ENCODE data around the gene CLECL1. TPM values are rescaled to one million over a fixed set of nuclear protein-coding genes. Genes with fewer than 3 reads are reported as not detected.

Gene CLECL1
- polyA plus RNA-seq, 1 of the 3 experiments (the other 2 are of a cell fraction): not detected

DNA sequence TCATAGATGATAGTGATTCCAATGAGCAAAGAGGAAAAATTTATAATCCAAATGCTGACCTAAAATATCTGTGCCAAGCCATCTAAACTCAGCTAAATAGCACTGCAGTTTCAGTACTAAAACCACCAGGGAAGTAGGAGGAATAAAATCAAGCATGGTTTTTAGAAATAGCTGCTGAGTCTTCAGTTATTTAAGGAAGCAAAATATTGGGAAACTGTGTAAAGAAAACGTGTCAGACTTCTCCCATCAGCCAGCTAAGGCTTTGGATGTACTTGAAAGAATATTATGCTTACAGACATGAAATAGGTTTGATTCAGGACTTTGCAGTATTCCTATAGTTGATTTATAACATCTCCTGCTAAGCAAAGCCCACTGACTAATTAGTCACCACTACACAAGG is 38.7 kb downstream of the CLECL1 start:
- no peak overlapping the region for H3K9ac ChIP-seq
- ChIA-PET POLR2A (no interaction called here), CTCF (no interaction called here)
- no peaks in the 10 kb centered on the region for H4K20me1 ChIP-seq (ENCODE audit: insufficient read depth)
- H3K36me3 ChIP-seq (replicated peaks in 1 of 2; ENCODE audit: control insufficient read depth in 1 of 2, insufficient read depth in 2 of 2, low read length in 1 of 2): peaks cover 4 to 5% of the 10 kb centered on the region in 2 experiments
- no peak overlapping the region for H3K4me2 ChIP-seq
- no peak overlapping the region for H3K4me3 ChIP-seq (ENCODE audit: low read depth in 2 of 2, low read length in 1 of 2)
- H3K9me2 ChIP-seq: no peaks in the 10 kb centered on the region; the same call in 1 of the 2 replicates
- H3K27ac ChIP-seq (ENCODE audit: low read depth in 2 of 2, low read length in 1 of 2): no peak overlapping the region
- no peaks in the 10 kb centered on the region for H3K4me1 ChIP-seq (ENCODE audit: control insufficient read depth in 1 of 2, insufficient read depth in 2 of 2, low read depth in 1 of 2, low read length in 1 of 2)
- peaks cover 6% of the 10 kb centered on the region; the same call in 1 of the 2 replicates for H3K9me3 ChIP-seq
- H3K27me3 ChIP-seq (ENCODE audit: insufficient read depth): no peaks in the 10 kb centered on the region
- H3K79me2 ChIP-seq (ENCODE audit: insufficient read depth): no peaks in the 10 kb centered on the region
- DNase-seq: no peak
- TF ChIP-seq, protein P1, sequence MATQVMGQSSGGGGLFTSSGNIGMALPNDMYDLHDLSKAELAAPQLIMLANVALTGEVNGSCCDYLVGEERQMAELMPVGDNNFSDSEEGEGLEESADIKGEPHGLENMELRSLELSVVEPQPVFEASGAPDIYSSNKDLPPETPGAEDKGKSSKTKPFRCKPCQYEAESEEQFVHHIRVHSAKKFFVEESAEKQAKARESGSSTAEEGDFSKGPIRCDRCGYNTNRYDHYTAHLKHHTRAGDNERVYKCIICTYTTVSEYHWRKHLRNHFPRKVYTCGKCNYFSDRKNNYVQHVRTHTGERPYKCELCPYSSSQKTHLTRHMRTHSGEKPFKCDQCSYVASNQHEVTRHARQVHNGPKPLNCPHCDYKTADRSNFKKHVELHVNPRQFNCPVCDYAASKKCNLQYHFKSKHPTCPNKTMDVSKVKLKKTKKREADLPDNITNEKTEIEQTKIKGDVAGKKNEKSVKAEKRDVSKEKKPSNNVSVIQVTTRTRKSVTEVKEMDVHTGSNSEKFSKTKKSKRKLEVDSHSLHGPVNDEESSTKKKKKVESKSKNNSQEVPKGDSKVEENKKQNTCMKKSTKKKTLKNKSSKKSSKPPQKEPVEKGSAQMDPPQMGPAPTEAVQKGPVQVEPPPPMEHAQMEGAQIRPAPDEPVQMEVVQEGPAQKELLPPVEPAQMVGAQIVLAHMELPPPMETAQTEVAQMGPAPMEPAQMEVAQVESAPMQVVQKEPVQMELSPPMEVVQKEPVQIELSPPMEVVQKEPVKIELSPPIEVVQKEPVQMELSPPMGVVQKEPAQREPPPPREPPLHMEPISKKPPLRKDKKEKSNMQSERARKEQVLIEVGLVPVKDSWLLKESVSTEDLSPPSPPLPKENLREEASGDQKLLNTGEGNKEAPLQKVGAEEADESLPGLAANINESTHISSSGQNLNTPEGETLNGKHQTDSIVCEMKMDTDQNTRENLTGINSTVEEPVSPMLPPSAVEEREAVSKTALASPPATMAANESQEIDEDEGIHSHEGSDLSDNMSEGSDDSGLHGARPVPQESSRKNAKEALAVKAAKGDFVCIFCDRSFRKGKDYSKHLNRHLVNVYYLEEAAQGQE (IDR thresholded peaks at IDR 0.05; ENCODE audit: low read depth, low read length): no peak
- TF ChIP-seq, protein P2, sequence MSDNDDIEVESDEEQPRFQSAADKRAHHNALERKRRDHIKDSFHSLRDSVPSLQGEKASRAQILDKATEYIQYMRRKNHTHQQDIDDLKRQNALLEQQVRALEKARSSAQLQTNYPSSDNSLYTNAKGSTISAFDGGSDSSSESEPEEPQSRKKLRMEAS (IDR thresholded peaks at IDR 0.05; ENCODE audit: low read depth): no peak
- TF ChIP-seq JUND (IDR thresholded peaks at IDR 0.05): no peak
- TF ChIP-seq POLR2AphosphoS5 (IDR thresholded peaks at IDR 0.05; ENCODE audit: low read depth, low read length): no peak
- no peak for TF ChIP-seq MXI1 (IDR thresholded peaks at IDR 0.05; ENCODE audit: low read depth, low read length)
- TF ChIP-seq, protein P3, sequence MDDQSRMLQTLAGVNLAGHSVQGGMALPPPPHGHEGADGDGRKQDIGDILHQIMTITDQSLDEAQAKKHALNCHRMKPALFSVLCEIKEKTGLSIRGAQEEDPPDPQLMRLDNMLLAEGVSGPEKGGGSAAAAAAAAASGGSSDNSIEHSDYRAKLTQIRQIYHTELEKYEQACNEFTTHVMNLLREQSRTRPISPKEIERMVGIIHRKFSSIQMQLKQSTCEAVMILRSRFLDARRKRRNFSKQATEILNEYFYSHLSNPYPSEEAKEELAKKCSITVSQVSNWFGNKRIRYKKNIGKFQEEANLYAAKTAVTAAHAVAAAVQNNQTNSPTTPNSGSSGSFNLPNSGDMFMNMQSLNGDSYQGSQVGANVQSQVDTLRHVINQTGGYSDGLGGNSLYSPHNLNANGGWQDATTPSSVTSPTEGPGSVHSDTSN (IDR thresholded peaks at IDR 0.05): no peak
- no peak for TF ChIP-seq SIN3A (IDR thresholded peaks at IDR 0.05; ENCODE audit: borderline replicate concordance, low read depth, low read length)
- TF ChIP-seq TCF12 (IDR thresholded peaks at IDR 0.05): no peak
- TF ChIP-seq, protein P4, sequence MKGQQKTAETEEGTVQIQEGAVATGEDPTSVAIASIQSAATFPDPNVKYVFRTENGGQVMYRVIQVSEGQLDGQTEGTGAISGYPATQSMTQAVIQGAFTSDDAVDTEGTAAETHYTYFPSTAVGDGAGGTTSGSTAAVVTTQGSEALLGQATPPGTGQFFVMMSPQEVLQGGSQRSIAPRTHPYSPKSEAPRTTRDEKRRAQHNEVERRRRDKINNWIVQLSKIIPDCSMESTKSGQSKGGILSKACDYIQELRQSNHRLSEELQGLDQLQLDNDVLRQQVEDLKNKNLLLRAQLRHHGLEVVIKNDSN (IDR thresholded peaks at IDR 0.05; ENCODE audit: borderline replicate concordance, low read depth): no peak
- TF ChIP-seq FOSL2 (IDR thresholded peaks at IDR 0.05; ENCODE audit: borderline replicate concordance, low read depth): no peak
- TF ChIP-seq TAF1 (IDR thresholded peaks at IDR 0.05; ENCODE audit: borderline replicate concordance, low read depth, low read length): no peak
- no peak for TF ChIP-seq FOXM1 (IDR thresholded peaks at IDR 0.05; ENCODE audit: low read depth)
- TF ChIP-seq, protein P5, sequence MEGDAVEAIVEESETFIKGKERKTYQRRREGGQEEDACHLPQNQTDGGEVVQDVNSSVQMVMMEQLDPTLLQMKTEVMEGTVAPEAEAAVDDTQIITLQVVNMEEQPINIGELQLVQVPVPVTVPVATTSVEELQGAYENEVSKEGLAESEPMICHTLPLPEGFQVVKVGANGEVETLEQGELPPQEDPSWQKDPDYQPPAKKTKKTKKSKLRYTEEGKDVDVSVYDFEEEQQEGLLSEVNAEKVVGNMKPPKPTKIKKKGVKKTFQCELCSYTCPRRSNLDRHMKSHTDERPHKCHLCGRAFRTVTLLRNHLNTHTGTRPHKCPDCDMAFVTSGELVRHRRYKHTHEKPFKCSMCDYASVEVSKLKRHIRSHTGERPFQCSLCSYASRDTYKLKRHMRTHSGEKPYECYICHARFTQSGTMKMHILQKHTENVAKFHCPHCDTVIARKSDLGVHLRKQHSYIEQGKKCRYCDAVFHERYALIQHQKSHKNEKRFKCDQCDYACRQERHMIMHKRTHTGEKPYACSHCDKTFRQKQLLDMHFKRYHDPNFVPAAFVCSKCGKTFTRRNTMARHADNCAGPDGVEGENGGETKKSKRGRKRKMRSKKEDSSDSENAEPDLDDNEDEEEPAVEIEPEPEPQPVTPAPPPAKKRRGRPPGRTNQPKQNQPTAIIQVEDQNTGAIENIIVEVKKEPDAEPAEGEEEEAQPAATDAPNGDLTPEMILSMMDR (IDR thresholded peaks at IDR 0.05): no peak
- TF ChIP-seq SMC3 (IDR thresholded peaks at IDR 0.05; ENCODE audit: low read depth, low read length): no peak
- no peak for TF ChIP-seq NFIC (IDR thresholded peaks at IDR 0.05; ENCODE audit: borderline replicate concordance)
- no peak for TF ChIP-seq YY1 (IDR thresholded peaks at IDR 0.05; ENCODE audit: low read depth)
- 30% methylated on average over 1 of the region's 1 CpG for WGBS (ENCODE audit: low lambda C conversion rate)
- H3F3A ChIP-seq (replicated peaks; ENCODE audit: insufficient read depth): no peaks in the 10 kb centered on the region
- no peak overlapping the region for H2AFZ ChIP-seq (ENCODE audit: low read depth)

All from SK-N-SH (cell line).